T-cell (primary cell): ENCODE data around the gene MAB21L1. TPM values are rescaled to one million over a fixed set of nuclear protein-coding genes. Genes with fewer than 3 reads are reported as not detected.

Experiments used
- ATAC-seq, 4 experiments: fragments of 200-7000 bp in 3 of 4; fragments of 150-1000 bp in 1 of 4; cut with Tn5 transposase; replicated peaks in 1 of 4; 1 replicate in 3 of 4; 2 replicates in 1 of 4; pipeline ENCODE4 v1.10.0; 2021; ENCODE audit warnings: moderate library complexity in 3 of 4, mild to moderate bottlenecking in 2 of 4, moderate number of reproducible peaks in 1 of 4
- CTCF ChIA-PET, 2 donors: fragments of 300-600 bp; sonication (Branson Sonifier 250); formaldehyde crosslinking; loops; one replicate each; lab custom pipeline; 2022; ENCODE audit warnings: antibody characterized with exemption in 2 of 2; lab: Charles Lee
- POLR2A ChIA-PET, 2 donors: fragments of 300-600 bp; sonication (Branson Sonifier 250); formaldehyde crosslinking; loops; one replicate each; lab custom pipeline; 2022; ENCODE audit warnings: antibody characterized with exemption in 2 of 2; lab: Charles Lee
- DNase-seq, 35 experiments: peaks; one replicate each; pipeline versions ENCODE4 v3.0.0 to v3.0.0-alpha.2; 2013 to 2023
- H3K27ac ChIP-seq: one replicate; pipeline ENCODE4 v1.5.1; 2013; ENCODE audit warnings: low read length
- H3K27me3 ChIP-seq, 2 experiments: replicated peaks in 1 of 2; 1 replicate in 1 of 2; 2 replicates in 1 of 2; pipeline versions ENCODE4 v1.6.1 to v1.7.0; 2013; ENCODE audit warnings: low read length in 1 of 2, mixed read lengths in 1 of 2; ENCODE audit not compliant: control insufficient read depth in 2 of 2, insufficient read depth in 2 of 2; ENCODE audit errors: extremely low read depth in 1 of 2
- H3K36me3 ChIP-seq, 2 donors: 1 replicate in 1 of 2; 2 replicates in 1 of 2; pipeline versions ENCODE4 v1.6.1 to v1.7.0; 2013; ENCODE audit warnings: low read length in 1 of 2; ENCODE audit not compliant: control insufficient read depth in 2 of 2, insufficient read depth in 1 of 2; ENCODE audit errors: extremely low read depth in 1 of 2
- H3K4me1 ChIP-seq, 2 experiments: 1 replicate in 1 of 2; 2 replicates in 1 of 2; pipeline versions ENCODE4 v1.6.1 to v1.7.0; 2013; ENCODE audit warnings: low read length in 2 of 2, mixed read lengths in 1 of 2; ENCODE audit not compliant: insufficient read depth in 2 of 2, control insufficient read depth in 1 of 2; ENCODE audit errors: extremely low read depth in 1 of 2
- H3K4me3 ChIP-seq, 2 donors: 1 replicate in 1 of 2; 2 replicates in 1 of 2; pipeline versions ENCODE4 v1.5.1 to v1.7.0; 2013; ENCODE audit warnings: mild to moderate bottlenecking in 2 of 2, low read length in 1 of 2, moderate library complexity in 1 of 2; ENCODE audit not compliant: control insufficient read depth in 1 of 2; ENCODE audit errors: extremely low read depth in 1 of 2
- H3K9me3 ChIP-seq: 2 replicates; pipeline ENCODE4 v1.7.0; 2013
- H3K27ac Mint-ChIP-seq, 2 donors: one replicate each; pipeline ENCODE4 v1.8.0; 2020 to 2021; ENCODE audit warnings: mild to moderate bottlenecking in 2 of 2, mixed read lengths in 2 of 2
- H3K27me3 Mint-ChIP-seq, 2 donors: one replicate each; pipeline ENCODE4 v1.8.0; 2021 to 2022; ENCODE audit warnings: mixed read lengths in 2 of 2
- H3K36me3 Mint-ChIP-seq: one replicate; pipeline ENCODE4 v1.8.0; 2021; ENCODE audit warnings: mixed read lengths
- H3K4me1 Mint-ChIP-seq, 3 donors: one replicate each; pipeline ENCODE4 v1.8.0; 2020 to 2022; ENCODE audit warnings: mixed read lengths in 3 of 3, mild to moderate bottlenecking in 1 of 3
- H3K4me3 Mint-ChIP-seq, 3 donors: one replicate each; pipeline ENCODE4 v1.8.0; 2020 to 2022; ENCODE audit warnings: mild to moderate bottlenecking in 3 of 3, mixed read lengths in 3 of 3, moderate library complexity in 3 of 3
- H3K9me3 Mint-ChIP-seq, 3 donors: one replicate each; pipeline ENCODE4 v1.8.0; 2020 to 2022; ENCODE audit warnings: mixed read lengths in 3 of 3
- WGBS: methylation state at CpG from one replicate; pipeline ENCODE4 v1.1.5; 2013; ENCODE audit warnings: missing lambda C conversion rate; ENCODE audit not compliant: insufficient coverage; 5-methylcytosine and 5-hydroxymethylcytosine counted together
- total RNA-seq, 35 experiments: library from RNA in 6 of 35; stranded (reverse) in 6 of 35; fragments of 120-200 nt in 1 of 35; gene quantifications; one replicate each; pipeline versions ENCODE4 v1.2.1 to v1.2.4 and lab custom pipeline; 2013 to 2026

Gene MAB21L1
- total RNA-seq, 5 donors from 2014 or later (not counting 1 experiment from before 2014, with no cell fraction given): not detected

GRCh38 chr13:35478271-35479037 lies 2.0 kb upstream of the MAB21L1 start:
- no peak for DNase-seq
- POLR2A ChIA-PET: no interaction called here
- Mint-ChIP-seq H3K27ac (no peak overlapping the region), H3K4me3 (peak overlapping the region in 1 of 3 donors; percentile 55), H3K4me1 (peaks cover 19 to 41% (median 27%) of the 10 kb centered on the region in 3 donors), H3K9me3 (peaks cover 0 to 3% (median 2%) of the 10 kb centered on the region in 3 donors), H3K36me3 (peaks cover 4% of the 10 kb centered on the region), H3K27me3 (peaks cover 46 to 56% of the 10 kb centered on the region in 2 donors)
- peak overlapping the region in 1 of 2 donors; percentile 10 for H3K4me3 ChIP-seq
- no peaks in the 10 kb centered on the region for H3K36me3 ChIP-seq
- ATAC-seq: no peak
- CTCF ChIA-PET: interaction anchor here in 1 of 2 donors (0.6 kb wide), 1 partner anchor 545 kb away, joined by 3 read pairs; no protein-coding TSS in a partner anchor
- peaks cover 10 to 26% of the 10 kb centered on the region in 2 experiments for H3K4me1 ChIP-seq
- H3K27me3 ChIP-seq: peaks cover 8 to 30% of the 10 kb centered on the region in 2 experiments
- H3K9me3 ChIP-seq: no peaks in the 10 kb centered on the region
- WGBS: 20% methylated on average over 50 of the region's 51 CpGs
- H3K27ac ChIP-seq: no peak overlapping the region

- peaks cover 9 to 30% of the 10 kb centered on the region in 2 experiments for H3K27me3 ChIP-seq
Measured at GRCh38 chr13:35477386-35477946, 977 bp upstream of the MAB21L1 start.

GRCh38 chr13:35475212-35475959 lies 1.1 kb downstream of the MAB21L1 start:
- no peaks in the 10 kb centered on the region for H3K36me3 ChIP-seq
- ATAC-seq (peak in 1 of 4 experiments; percentile 44), DNase-seq (no peak)
- H3K9me3 Mint-ChIP-seq: peaks cover 0 to 6% (median 5%) of the 10 kb centered on the region in 3 donors
- no peaks in the 10 kb centered on the region for H3K9me3 ChIP-seq
- ChIA-PET POLR2A (no interaction called here), CTCF (no interaction called here)
- peak overlapping the region; percentile 65 to 87 (median 66) for H3K4me3 Mint-ChIP-seq
- peak overlapping the region; percentile 10 to 87 for H3K4me3 ChIP-seq
- H3K4me1 ChIP-seq: peaks cover 15 to 36% of the 10 kb centered on the region in 2 experiments
- peaks cover 19 to 44% of the 10 kb centered on the region in 2 experiments for H3K27me3 ChIP-seq
- peaks cover 7% of the 10 kb centered on the region for H3K36me3 Mint-ChIP-seq
- peaks cover 24 to 43% (median 41%) of the 10 kb centered on the region in 3 donors for H3K4me1 Mint-ChIP-seq
- no peak overlapping the region for H3K27ac Mint-ChIP-seq
- H3K27me3 Mint-ChIP-seq: peaks cover 61 to 73% of the 10 kb centered on the region in 2 donors
- 12% methylated on average over 40 of the region's 47 CpGs for WGBS
- H3K27ac ChIP-seq: no peak overlapping the region

More at GRCh38 chr13:35477386-35477946, 977 bp upstream of the MAB21L1 start:
- DNase-seq (no peak), ATAC-seq (no peak)
- Histone ChIP-seq H3K4me1 (peaks cover 10 to 28% of the 10 kb centered on the region in 2 experiments), H3K9me3 (no peaks in the 10 kb centered on the region), H3K4me3 (no peak overlapping the region), H3K36me3 (no peaks in the 10 kb centered on the region), H3K27ac (no peak overlapping the region)
- H3K36me3 Mint-ChIP-seq: peaks cover 4% of the 10 kb centered on the region
- no peak overlapping the region for H3K27ac Mint-ChIP-seq
- H3K9me3 Mint-ChIP-seq: peaks cover 0 to 3% (median 2%) of the 10 kb centered on the region in 3 donors
- H3K4me3 Mint-ChIP-seq: peak overlapping the region in 1 of 3 donors; percentile 87
- CTCF ChIA-PET: no interaction called here
- WGBS: no CpG with 5 or more reads among the region's 5 CpGs
- peaks cover 19 to 41% (median 27%) of the 10 kb centered on the region in 3 donors for H3K4me1 Mint-ChIP-seq
- H3K27me3 Mint-ChIP-seq: peaks cover 49 to 58% of the 10 kb centered on the region in 2 donors
- POLR2A ChIA-PET: no interaction called here

- Mint-ChIP-seq H3K36me3 (peaks cover 7% of the 10 kb centered on the region), H3K27ac (no peak overlapping the region), H3K4me3 (peak overlapping the region in 1 of 3 donors; percentile 87), H3K27me3 (peaks cover 68 to 78% of the 10 kb centered on the region in 2 donors), H3K4me1 (peaks cover 25 to 50% (median 47%) of the 10 kb centered on the region in 3 donors), H3K9me3 (peaks cover 0 to 12% (median 11%) of the 10 kb centered on the region in 3 donors)
- Histone ChIP-seq H3K36me3 (no peaks in the 10 kb centered on the region), H3K27me3 (peaks cover 24 to 44% of the 10 kb centered on the region in 2 experiments), H3K4me1 (peaks cover 15 to 36% of the 10 kb centered on the region in 2 experiments), H3K4me3 (peak overlapping the region in 1 of 2 donors; percentile 87), H3K9me3 (no peaks in the 10 kb centered on the region), H3K27ac (no peak overlapping the region)
- ChIA-PET CTCF (no interaction called here), POLR2A (no interaction called here)
- 16% methylated on average over 8 of the region's 17 CpGs for WGBS
- DNase-seq (no peak), ATAC-seq (no peak)
Measured at GRCh38 chr13:35474496-35475211, 1.8 kb downstream of the MAB21L1 start.

- DNase-seq: no peak
- Histone ChIP-seq H3K27ac (no peak overlapping the region), H3K9me3 (no peaks in the 10 kb centered on the region), H3K27me3 (peaks cover 24 to 41% of the 10 kb centered on the region in 2 experiments), H3K4me3 (no peak overlapping the region), H3K36me3 (no peaks in the 10 kb centered on the region), H3K4me1 (peaks cover 15 to 34% of the 10 kb centered on the region in 2 experiments)
- no CpG with 5 or more reads among the region's 2 CpGs for WGBS
- no peak for ATAC-seq
- H3K27me3 Mint-ChIP-seq: peaks cover 68 to 77% of the 10 kb centered on the region in 2 donors
- H3K27ac Mint-ChIP-seq: no peak overlapping the region
- peaks cover 7% of the 10 kb centered on the region for H3K36me3 Mint-ChIP-seq
- H3K4me3 Mint-ChIP-seq: no peak overlapping the region
- CTCF ChIA-PET: no interaction called here
- POLR2A ChIA-PET: no interaction called here
- peaks cover 0 to 12% (median 11%) of the 10 kb centered on the region in 3 donors for H3K9me3 Mint-ChIP-seq
- H3K4me1 Mint-ChIP-seq: peaks cover 25 to 48% (median 47%) of the 10 kb centered on the region in 3 donors
Measured at GRCh38 chr13:35473802-35474201, 2.7 kb downstream of the MAB21L1 start.
